Fibroblast of lung (primary cell): ENCODE results near the gene STRADB. TPM values are rescaled to one million over a fixed set of nuclear protein-coding genes. Genes with fewer than 3 reads are reported as not detected.

Experiments used
- DNase-seq, 2 donors: peaks; one replicate each; pipeline versions ENCODE4 v3.0.0 to v3.0.0-alpha.2; 2010; ENCODE audit warnings: low read depth in 2 of 2
- H2AFZ ChIP-seq: 2 replicates; pipeline ENCODE4 v1.5.1; 2012; ENCODE audit warnings: low read length, control low read depth, inconsistent platforms
- H3K27ac ChIP-seq: 2 replicates; pipeline ENCODE4 v1.5.1; 2011; ENCODE audit warnings: low read length, control low read depth; ENCODE audit not compliant: insufficient read depth
- H3K27me3 ChIP-seq: 2 replicates; pipeline ENCODE4 v1.5.1; 2011; ENCODE audit warnings: mild to moderate bottlenecking, low read length; ENCODE audit not compliant: control insufficient read depth, insufficient read depth
- H3K36me3 ChIP-seq: 2 replicates; pipeline ENCODE4 v1.5.1; 2011; ENCODE audit warnings: low read length; ENCODE audit not compliant: control insufficient read depth, insufficient read depth
- H3K4me1 ChIP-seq: 2 replicates; pipeline ENCODE4 v1.5.1; 2011; ENCODE audit warnings: low read length; ENCODE audit not compliant: control insufficient read depth, insufficient read depth; ENCODE audit errors: extremely low read depth
- H3K4me2 ChIP-seq: 2 replicates; pipeline ENCODE4 v1.5.1; 2011; ENCODE audit warnings: low read length, control low read depth; ENCODE audit not compliant: insufficient read depth; ENCODE audit errors: extremely low read depth
- H3K4me3 ChIP-seq, 4 experiments: fragments of 200-600 bp in 1 of 4; sonication (generic) in 1 of 4; replicated peaks in 1 of 4; 2 replicates each; pipeline ENCODE4 v1.5.1; 2011 to 2016; ENCODE audit warnings: low read length in 4 of 4, low read depth in 3 of 4, mild to moderate bottlenecking in 3 of 4, control low read depth in 2 of 4, inconsistent platforms in 1 of 4, mixed read lengths in 1 of 4; ENCODE audit not compliant: insufficient read depth in 1 of 4; ENCODE audit errors: control extremely low read depth in 1 of 4
- H3K79me2 ChIP-seq: 2 replicates; pipeline ENCODE4 v1.5.1; 2012; ENCODE audit warnings: mild to moderate bottlenecking, low read length, inconsistent platforms; ENCODE audit not compliant: control insufficient read depth, insufficient read depth
- H3K9ac ChIP-seq: 2 replicates; pipeline ENCODE4 v1.5.1; 2011; ENCODE audit warnings: mild to moderate bottlenecking, low read length, control low read depth; ENCODE audit not compliant: insufficient read depth
- H3K9me3 ChIP-seq: 2 replicates; pipeline ENCODE4 v1.5.1; 2012; ENCODE audit warnings: low read depth, low read length; ENCODE audit not compliant: control insufficient read depth, insufficient read depth
- H4K20me1 ChIP-seq: 2 replicates; pipeline ENCODE4 v1.5.1; 2011; ENCODE audit warnings: low read length; ENCODE audit not compliant: control insufficient read depth, insufficient read depth; ENCODE audit errors: extremely low read depth
- EZH2 ChIP-seq: IDR thresholded peaks from 2 replicates; pipeline ENCODE4 v1.5.1; 2012; ENCODE audit warnings: low read length, control low read depth, mild to moderate bottlenecking; ENCODE audit errors: missing control alignments
- polyA plus RNA-seq, 2 donors: library from polyadenylated mRNA; depleted of rRNA in 1 of 2; stranded (reverse) in 1 of 2; unstranded in 1 of 2; fragments of >200 nt; gene quantifications; 2 replicates each; pipeline ENCODE4 v1.2.1, GENCODE V29; 2011 to 2012; ENCODE audit warnings: missing spikeins in 1 of 2
- total RNA-seq: library from RNA; depleted of rRNA; stranded (reverse); fragments of >200 nt; gene quantifications from 2 replicates; pipeline ENCODE4 v1.2.1, GENCODE V29; 2014
- TF ChIP-seq, protein P1 (sequence below), 2 donors: IDR thresholded peaks in 1 of 2; conservative IDR thresholded peaks in 1 of 2; 1 replicate in 1 of 2; 2 replicates in 1 of 2; pipeline ENCODE4 v1.5.1; 2011 to 2012; ENCODE audit warnings: low read length in 2 of 2, control low read depth in 1 of 2, inconsistent platforms in 1 of 2, low read depth in 1 of 2, mild to moderate bottlenecking in 1 of 2

Gene STRADB
- total and polyA plus RNA-seq, 2 donors (not counting 1 experiment from before 2014, with no cell fraction given) = 27.4 to 84.7 TPM

DNA sequence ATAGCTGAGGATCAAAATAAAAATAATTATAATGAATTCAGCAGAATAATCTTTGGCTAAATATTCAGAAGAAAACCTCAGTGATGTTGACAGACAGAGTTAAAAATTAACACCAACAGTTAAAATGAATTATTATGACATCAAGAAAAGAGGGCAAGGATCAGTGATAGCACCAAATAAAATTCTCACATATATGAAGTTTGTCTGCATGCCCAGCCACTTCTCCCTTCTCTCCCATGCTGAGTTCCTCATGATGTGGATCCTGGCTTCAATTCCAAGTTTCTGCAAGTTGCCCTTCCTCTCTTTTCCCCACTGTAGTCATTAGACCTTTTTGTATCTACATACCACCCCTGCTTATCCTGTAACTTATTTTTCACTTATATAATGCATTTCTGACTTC is 6.8 kb downstream of the STRADB start:
- Histone ChIP-seq H3K9ac (no peak overlapping the region), H3K4me1 (no peaks in the 10 kb centered on the region), H3K27ac (no peak overlapping the region), H3K36me3 (peaks cover 2% of the 10 kb centered on the region), H3K27me3 (no peaks in the 10 kb centered on the region), H3K9me3 (no peaks in the 10 kb centered on the region), H3K4me3 (no peak overlapping the region), H3K79me2 (peaks cover 2% of the 10 kb centered on the region), H2AFZ (no peak overlapping the region), H3K4me2 (no peak overlapping the region), H4K20me1 (no peaks in the 10 kb centered on the region)
- DNase-seq = no peak
- TF ChIP-seq, protein P1, sequence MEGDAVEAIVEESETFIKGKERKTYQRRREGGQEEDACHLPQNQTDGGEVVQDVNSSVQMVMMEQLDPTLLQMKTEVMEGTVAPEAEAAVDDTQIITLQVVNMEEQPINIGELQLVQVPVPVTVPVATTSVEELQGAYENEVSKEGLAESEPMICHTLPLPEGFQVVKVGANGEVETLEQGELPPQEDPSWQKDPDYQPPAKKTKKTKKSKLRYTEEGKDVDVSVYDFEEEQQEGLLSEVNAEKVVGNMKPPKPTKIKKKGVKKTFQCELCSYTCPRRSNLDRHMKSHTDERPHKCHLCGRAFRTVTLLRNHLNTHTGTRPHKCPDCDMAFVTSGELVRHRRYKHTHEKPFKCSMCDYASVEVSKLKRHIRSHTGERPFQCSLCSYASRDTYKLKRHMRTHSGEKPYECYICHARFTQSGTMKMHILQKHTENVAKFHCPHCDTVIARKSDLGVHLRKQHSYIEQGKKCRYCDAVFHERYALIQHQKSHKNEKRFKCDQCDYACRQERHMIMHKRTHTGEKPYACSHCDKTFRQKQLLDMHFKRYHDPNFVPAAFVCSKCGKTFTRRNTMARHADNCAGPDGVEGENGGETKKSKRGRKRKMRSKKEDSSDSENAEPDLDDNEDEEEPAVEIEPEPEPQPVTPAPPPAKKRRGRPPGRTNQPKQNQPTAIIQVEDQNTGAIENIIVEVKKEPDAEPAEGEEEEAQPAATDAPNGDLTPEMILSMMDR (conservative IDR thresholded peaks at IDR 0.05 in 1 of 2, IDR thresholded peaks at IDR 0.05 in 1 of 2; ENCODE audit: low read depth in 1 of 2, low read length in 2 of 2) = no peak
- TF ChIP-seq EZH2 = no peak

DNA sequence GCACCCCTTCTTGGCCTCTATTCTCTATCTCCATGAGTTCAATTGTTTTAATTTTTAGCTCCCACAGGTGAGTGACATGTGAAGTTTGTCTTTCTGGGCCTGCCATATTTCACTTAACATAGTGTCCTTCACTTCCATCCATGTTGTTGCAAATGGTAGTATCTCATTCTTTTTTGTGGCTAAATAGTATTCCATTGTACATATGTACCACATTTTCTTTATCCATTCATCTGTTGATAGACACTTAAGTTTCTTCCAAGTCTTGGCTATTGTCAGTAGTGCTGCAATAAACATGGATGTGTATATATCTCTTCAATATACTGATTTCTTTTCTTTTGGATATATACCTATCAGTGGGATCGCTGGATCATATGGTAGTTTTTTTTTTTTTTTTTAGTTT is 9.0 kb downstream of the STRADB start:
- H3K4me3 ChIP-seq = no peak overlapping the region
- no peak overlapping the region for H3K4me2 ChIP-seq
- peaks cover 4% of the 10 kb centered on the region for H3K4me1 ChIP-seq
- no peak overlapping the region for H3K27ac ChIP-seq
- H3K9me3 ChIP-seq = no peaks in the 10 kb centered on the region
- H4K20me1 ChIP-seq = no peaks in the 10 kb centered on the region
- H3K9ac ChIP-seq = no peak overlapping the region
- TF ChIP-seq, protein P1 (conservative IDR thresholded peaks at IDR 0.05 in 1 of 2, IDR thresholded peaks at IDR 0.05 in 1 of 2; ENCODE audit: low read depth in 1 of 2, low read length in 2 of 2) = no peak
- no peak for TF ChIP-seq EZH2
- H3K79me2 ChIP-seq = no peaks in the 10 kb centered on the region
- no peak for DNase-seq
- no peaks in the 10 kb centered on the region for H3K27me3 ChIP-seq
- no peak overlapping the region for H2AFZ ChIP-seq
- peaks cover 2% of the 10 kb centered on the region for H3K36me3 ChIP-seq

DNA sequence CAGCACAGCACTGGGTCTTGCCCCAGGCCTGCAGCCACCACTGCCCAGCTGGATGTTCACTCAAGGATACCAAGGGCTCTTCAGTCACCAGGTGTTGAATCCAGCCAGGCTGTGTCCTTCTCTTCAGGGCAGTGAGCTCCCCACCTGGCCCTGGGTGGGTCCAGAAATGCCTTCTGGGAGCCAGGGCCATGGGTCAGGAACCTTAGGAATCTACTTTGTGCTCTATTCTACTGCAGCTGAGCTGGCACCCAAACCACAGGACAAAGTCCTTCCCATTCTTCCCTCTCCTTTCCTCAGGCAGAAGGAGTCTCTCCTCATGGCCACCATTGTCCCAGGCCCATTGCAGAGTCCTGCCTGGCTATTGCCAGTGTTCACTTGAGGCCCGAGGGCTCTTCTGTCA is 13.0 kb downstream of the STRADB start:
- Histone ChIP-seq H3K9me3 (no peaks in the 10 kb centered on the region), H3K4me1 (peaks cover 17% of the 10 kb centered on the region), H3K79me2 (no peaks in the 10 kb centered on the region), H2AFZ (no peak overlapping the region), H3K4me2 (no peak overlapping the region), H3K9ac (no peak overlapping the region), H4K20me1 (no peaks in the 10 kb centered on the region), H3K4me3 (no peak overlapping the region), H3K36me3 (no peaks in the 10 kb centered on the region), H3K27me3 (no peaks in the 10 kb centered on the region), H3K27ac (no peak overlapping the region)
- TF ChIP-seq EZH2 = no peak
- TF ChIP-seq, protein P1 (conservative IDR thresholded peaks at IDR 0.05 in 1 of 2, IDR thresholded peaks at IDR 0.05 in 1 of 2; ENCODE audit: low read depth in 1 of 2, low read length in 2 of 2) = no peak
- DNase-seq = no peak
